Measurements from ENCODE around the gene ACOT11.

ACOT11 gene

GRCh38 chr1:54537611-54538010, 10.4 kb upstream of the ACOT11 start:
- no peak for DNase-seq (ENCODE audit: low read depth in 2 of 2)

DNA sequence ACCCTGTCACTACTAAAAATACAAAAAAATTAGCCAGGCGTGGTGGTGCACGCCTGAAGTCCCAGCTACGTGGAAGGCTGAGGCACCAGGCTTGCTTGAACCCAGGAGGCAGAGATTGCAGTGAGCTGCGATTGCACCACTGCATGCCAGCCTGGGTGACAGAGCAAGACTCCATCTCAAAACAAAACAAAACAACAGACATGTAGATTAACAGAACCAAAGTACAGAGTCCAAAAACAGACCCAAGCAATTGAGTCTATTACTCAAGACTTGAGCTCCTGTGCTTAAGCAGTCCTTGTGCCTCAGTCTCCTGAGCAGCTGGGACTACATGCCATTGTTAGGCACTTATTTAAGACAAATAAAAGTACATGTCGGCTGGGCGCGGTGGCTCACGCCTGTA, 9.5 kb upstream of the ACOT11 start:
- no peak for DNase-seq (ENCODE audit: low read depth in 2 of 2)

GRCh38 chr1:54540582-54541295, 7.3 kb upstream of the ACOT11 start:
- DNase-seq (ENCODE audit: low read depth in 2 of 2) = no peak

- no peak for DNase-seq (ENCODE audit: low read depth in 2 of 2)
Measured at GRCh38 chr1:54542120-54542961, 5.7 kb upstream of the ACOT11 start.

DNA sequence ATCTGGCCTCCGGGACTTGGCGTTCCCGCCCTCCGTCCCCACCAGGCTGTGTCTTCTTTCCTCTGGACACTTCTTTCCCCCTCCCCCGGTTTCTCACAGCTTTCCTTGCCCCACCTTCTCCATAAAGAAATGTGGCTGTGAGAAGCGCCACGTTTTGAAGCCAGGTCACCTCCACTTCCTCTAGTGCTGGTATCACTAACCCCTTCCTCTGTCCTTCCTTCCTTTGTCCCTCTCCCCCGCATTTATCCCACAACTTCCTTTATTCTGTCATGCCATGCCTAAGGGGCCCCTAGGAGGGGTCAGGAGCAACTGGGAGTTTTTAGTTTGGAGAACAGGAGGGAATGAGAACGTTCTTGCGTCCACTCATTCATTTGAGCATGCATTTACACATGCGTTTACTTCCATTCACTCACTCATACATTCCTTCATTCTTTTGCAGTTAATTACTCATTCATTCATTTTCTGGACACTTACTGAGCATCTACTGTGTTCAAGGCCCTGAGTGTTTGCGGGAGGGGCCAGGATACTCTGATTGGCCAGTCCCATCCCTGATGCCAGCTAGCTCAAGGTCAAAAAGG, 5.0 kb upstream of the ACOT11 start:
- DNase-seq (ENCODE audit: low read depth in 2 of 2) = no peak

DNA sequence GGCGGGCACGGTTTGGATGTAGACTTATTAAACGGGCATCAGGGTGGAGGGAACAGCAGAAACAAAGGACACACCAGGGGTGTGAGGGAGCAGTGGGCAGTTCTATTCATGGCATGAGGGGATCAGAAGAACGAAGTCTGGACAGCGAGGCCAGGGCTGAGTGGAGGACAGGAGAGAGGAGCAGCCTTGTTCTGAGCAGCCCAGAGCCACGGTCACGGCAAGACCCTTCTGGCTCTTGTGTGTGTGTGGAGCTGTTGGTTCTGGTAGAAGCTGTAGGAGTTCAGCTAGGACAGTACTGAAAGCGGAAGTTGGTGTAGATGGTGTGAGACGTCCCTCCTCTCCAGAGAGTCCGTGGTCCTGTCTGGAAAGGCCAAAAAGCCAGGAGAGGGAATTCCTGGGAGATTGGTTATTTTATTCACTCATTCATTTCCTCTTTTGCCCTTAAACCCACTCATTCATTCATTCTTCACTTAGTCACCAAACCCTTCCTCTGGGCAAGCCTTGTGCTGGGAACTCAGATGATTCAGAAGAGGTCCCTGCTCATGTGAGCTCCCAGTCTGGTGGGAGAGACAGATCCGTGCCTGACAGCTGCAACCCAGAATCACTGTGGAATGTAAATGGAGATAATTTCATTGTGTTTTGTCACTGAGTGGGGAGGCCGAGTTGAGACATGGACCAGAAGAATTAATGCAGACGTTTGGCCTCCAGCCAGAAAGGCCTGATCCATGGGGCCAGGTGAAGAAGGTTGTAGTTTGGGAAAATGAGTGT, 4.1 kb upstream of the ACOT11 start:
- DNase-seq (ENCODE audit: low read depth in 2 of 2) = no peak

DNA sequence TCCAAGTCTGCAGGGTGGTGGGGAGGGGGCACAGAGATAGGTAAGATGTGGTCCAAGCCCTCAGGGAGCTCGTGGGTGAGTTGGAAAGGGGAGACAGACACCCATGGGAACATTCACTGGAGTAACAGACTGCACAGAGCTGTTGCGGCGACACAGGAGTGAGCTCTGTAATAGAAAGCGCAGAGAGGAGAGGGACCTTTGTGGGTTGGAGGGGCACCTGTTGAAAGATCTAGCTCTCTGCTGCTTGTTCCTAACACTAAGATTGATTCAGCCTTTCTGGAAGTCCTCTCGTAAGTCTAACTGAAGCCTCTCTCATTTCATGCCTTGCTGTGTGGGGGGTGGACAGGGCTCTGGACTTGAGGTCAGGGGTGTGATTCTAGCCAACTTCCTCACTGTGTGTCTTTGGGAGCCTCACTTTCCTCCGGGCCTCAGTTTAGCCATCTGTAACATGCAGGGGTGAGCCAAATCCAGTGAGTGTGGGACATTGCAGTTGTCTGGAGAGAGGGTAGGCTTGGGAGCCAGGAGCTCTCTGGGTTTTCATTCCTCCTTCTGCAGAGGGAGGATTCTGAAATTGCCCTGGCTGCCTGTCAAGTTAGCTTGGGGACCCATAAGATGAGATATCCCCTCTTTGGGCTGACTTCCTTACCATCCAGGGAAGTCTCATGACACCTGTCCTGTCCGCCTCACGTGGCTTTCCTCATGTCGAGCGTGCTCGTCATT, 2.0 kb upstream of the ACOT11 start:
- no peak for DNase-seq (ENCODE audit: low read depth in 2 of 2)

DNA sequence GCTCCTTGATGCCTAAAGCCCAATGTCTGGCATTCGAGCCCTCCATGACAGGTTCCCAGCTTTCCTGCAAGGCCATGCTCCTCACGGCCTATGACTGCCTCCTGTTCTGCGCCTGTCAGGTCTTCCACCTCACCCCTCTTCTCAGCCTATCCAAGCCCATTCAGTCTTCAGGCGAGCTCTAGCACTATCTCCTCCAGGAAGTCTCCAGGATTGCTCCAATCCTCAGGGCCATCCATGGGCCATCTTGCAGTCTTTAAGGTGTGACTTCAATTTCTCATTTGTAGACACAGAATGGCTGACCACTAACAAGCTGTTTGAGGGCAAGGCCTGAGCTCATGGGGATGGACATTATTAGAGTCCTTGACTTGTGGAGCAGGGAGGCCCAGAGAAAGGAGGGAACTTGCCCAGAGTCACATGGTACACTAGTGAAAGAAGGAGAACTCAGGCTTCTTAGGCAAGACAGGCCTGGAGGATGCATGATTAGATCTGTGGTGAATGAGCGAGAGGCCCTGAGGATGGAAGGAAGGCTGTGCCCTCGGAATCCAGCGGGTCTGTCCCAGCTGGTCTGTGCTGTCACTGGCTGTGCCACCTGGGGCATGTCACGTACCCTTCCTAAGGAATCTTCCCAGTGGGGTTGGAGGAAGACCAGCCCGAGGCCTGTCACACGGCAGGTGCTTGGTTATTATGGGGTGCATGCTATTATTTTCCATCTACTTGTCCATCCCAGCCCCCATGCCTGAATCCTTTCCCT, 1.2 kb upstream of the ACOT11 start:
- no peak for DNase-seq (ENCODE audit: low read depth in 2 of 2)

GRCh38 chr1:54548389-54549044, 489 bp downstream of the ACOT11 start:
- no peak for DNase-seq (ENCODE audit: low read depth in 2 of 2)

- no peak for DNase-seq (ENCODE audit: low read depth in 2 of 2)
Measured at GRCh38 chr1:54549181-54549924, 1.3 kb downstream of the ACOT11 start.

- DNase-seq (ENCODE audit: low read depth in 2 of 2) = no peak
Measured at GRCh38 chr1:54551891-54552290, 3.9 kb downstream of the ACOT11 start.

DNA sequence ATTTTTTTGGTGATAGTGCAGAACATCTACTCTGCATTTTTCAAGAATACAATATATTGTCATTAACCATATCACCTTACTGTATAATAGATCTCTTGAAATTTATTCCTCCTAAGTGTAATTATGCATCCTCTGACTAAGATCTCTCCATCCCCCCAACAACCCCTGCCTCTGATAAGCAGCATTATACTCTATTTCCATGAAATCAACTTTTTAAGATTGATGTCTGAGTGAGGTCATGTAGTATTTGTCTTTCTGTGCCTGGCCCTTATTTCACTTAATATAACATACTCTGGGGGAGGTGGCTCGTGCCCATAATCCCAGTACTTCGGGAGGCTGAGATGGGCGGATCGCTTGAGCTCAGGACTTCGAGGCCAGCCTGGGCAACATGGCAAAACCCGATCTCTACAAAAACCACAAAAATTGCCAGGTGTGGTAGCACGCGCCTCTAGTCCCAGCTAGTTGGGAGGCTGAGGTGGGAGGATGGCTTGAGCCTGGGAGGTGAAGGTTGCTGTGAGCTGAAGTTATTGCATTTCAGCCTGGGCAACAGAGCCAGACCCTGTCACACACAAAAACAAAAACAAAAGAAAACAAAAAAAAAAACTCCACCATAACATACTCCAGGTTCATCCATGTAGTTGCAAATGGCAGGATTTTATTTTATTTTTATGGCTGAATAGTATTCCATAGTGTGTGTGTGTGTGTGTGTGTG, 5.7 kb downstream of the ACOT11 start:
- DNase-seq (ENCODE audit: low read depth in 2 of 2) = no peak

- DNase-seq (ENCODE audit: low read depth in 2 of 2) = no peak
Measured at GRCh38 chr1:54556110-54556509, 8.1 kb downstream of the ACOT11 start.

DNA sequence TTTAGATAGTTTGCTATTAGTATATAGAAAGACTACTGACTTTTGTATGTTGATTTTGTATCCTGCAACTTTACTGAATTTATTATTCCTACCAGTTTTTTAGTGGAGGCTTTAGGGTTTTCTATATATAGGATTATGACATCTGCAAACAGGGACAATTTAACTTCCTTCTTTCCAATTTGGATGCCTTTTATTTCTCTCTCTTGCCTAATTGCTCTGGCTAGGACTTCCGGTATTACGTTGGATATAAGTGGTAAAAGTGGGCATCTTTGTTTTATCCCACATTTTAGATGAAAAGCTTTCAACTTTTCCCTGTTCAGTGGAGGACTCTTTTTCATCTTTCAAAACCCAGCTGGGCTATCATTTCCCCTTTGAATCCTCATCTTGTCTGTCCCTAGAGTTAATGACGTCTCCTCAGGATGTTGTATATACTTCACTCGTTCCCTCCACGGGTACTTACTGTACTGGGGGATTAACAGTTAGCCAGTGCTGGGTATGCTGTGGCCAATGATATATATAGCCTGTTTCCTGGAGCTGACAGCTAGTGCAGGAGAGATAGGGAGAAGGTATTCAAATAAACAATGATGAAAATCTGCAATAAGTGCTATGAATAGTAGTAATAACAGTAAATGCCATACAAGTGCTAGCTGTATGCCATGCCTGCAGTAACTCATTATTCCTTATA, 9.8 kb downstream of the ACOT11 start:
- DNase-seq (ENCODE audit: low read depth in 2 of 2) = no peak

- DNase-seq (ENCODE audit: low read depth in 2 of 2) = no peak
Measured at GRCh38 chr1:54558434-54559030, 10.5 kb downstream of the ACOT11 start.

DNA sequence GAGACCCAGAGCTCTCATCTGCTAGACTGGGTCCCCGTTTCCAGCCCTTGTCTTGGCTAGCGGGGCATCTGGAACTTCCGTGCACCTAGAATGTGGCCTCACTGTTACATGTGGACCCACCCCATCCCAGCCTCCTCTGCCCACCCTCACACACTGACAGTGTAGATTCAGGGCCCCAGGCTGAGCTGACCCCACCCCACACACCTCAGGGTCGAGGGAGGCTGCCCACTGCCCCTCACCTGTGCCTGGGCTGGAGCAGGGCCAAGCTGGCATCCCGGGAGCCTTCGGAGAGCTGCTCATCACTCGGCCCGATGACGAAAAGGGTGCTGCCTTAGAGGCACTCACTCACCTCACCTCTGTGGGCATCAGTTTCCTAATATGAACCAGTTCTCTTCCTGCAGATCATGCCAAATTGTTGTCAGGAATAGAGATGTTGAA, 11.1 kb downstream of the ACOT11 start:
- no peak for DNase-seq (ENCODE audit: low read depth in 2 of 2)

DNA sequence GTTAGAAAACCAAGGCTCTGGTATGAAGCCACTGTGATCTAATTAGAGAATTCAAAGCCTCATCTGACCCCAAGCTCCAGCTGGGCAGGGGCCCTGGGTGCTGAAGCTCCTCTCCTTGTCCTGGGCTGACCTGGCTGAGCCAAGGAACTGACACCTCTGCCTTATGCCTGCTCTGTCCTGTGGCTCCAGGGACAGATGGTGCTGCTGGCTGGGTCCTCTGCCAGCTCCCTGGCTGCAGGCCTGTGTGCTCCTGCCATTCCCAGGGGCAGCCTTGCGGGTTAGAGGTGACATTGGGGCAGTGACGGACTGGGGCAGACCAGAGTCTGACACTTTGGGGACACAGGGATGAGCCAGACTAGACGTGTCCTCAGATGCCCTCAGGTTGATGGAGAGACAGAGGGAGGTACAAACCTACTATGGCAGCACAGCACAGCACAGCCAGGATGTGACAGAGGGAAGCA, 11.8 kb downstream of the ACOT11 start:
- DNase-seq (ENCODE audit: low read depth in 2 of 2) = no peak
